HepG2 (cell line): Measurements from ENCODE around the gene EXOC7. TPM values are rescaled to one million over a fixed set of nuclear protein-coding genes. Genes with fewer than 3 reads are reported as not detected.

Experiments used
- AHR ChIP-seq: IDR thresholded peaks from 2 replicates; pipeline ENCODE4 v1.6.1; 2018; ENCODE audit warnings: missing genetic modification reagents, missing compliant biosample characterization
- CREB1 ChIP-seq, 2 experiments: fragments of 450-650 bp in 1 of 2; IDR thresholded peaks; 2 replicates each; pipeline ENCODE4 v1.6.1; 2016 to 2017; ENCODE audit warnings: control low read depth in 1 of 2, mild to moderate bottlenecking in 1 of 2, missing compliant biosample characterization in 1 of 2, missing genetic modification characterization in 1 of 2
- DDIT3 ChIP-seq: sonication (generic); formaldehyde crosslinking; IDR thresholded peaks from 2 replicates; pipeline ENCODE4 v1.4.0; 2020; ENCODE audit warnings: mild to moderate bottlenecking, missing genetic modification reagents
- DRAP1 ChIP-seq: IDR thresholded peaks from 2 replicates; pipeline ENCODE4 v1.6.1; 2016; ENCODE audit warnings: missing genetic modification reagents, missing compliant biosample characterization
- FOXK2 ChIP-seq: fragments of 450-650 bp; IDR thresholded peaks from 2 replicates; pipeline ENCODE4 v1.6.1; 2016
- KLF12 ChIP-seq: sonication (generic); formaldehyde crosslinking; IDR thresholded peaks from 2 replicates; pipeline ENCODE4 v1.4.0; 2020; ENCODE audit warnings: missing genetic modification reagents, borderline replicate concordance
- MIER2 ChIP-seq: IDR thresholded peaks from 2 replicates; pipeline ENCODE4 v1.6.1; 2016; ENCODE audit warnings: missing biosample characterization, missing genetic modification reagents
- POLR2AphosphoS2 ChIP-seq: IDR thresholded peaks from 2 replicates; pipeline ENCODE4 v1.6.1; 2011; ENCODE audit warnings: low read depth, low read length, improper control_type of control experiment
- REL ChIP-seq: sonication (generic); formaldehyde crosslinking; conservative IDR thresholded peaks from 2 replicates; pipeline ENCODE4 v1.8.0; 2022; ENCODE audit warnings: mild to moderate bottlenecking, missing genetic modification reagents, moderate library complexity
- SYNCRIP ChIP-seq: fragments of 200-400 bp; formaldehyde crosslinking; IDR thresholded peaks from 2 replicates; pipeline ENCODE4 v1.6.1; 2018; ENCODE audit warnings: mild to moderate bottlenecking, low read depth, low read length; ENCODE audit not compliant: insufficient read depth
- TARDBP ChIP-seq: sonication (generic); formaldehyde crosslinking; IDR thresholded peaks from 2 replicates; pipeline ENCODE4 v1.8.0; 2022; ENCODE audit warnings: mild to moderate bottlenecking, missing genetic modification reagents
- YEATS2 ChIP-seq: sonication (generic); formaldehyde crosslinking; IDR thresholded peaks from 2 replicates; pipeline ENCODE4 v1.4.0; 2020; ENCODE audit warnings: missing genetic modification reagents, borderline replicate concordance
- ZBTB7A ChIP-seq: sonication (generic); formaldehyde crosslinking; IDR thresholded peaks from 2 replicates; pipeline ENCODE4 v1.8.0; 2022; ENCODE audit warnings: mild to moderate bottlenecking, missing genetic modification reagents
- ZBTB7B ChIP-seq: sonication (generic); formaldehyde crosslinking; IDR thresholded peaks from 2 replicates; pipeline ENCODE4 v1.4.0; 2020; ENCODE audit warnings: missing genetic modification reagents
- ZNF20 ChIP-seq: sonication (generic); formaldehyde crosslinking; IDR thresholded peaks from 2 replicates; pipeline ENCODE4 v1.4.0; 2020; ENCODE audit warnings: mild to moderate bottlenecking, moderate library complexity, missing genetic modification reagents
- ZNF484 ChIP-seq: sonication (generic); formaldehyde crosslinking; IDR thresholded peaks from 2 replicates; pipeline ENCODE4 v1.5.1; 2020; ENCODE audit warnings: mild to moderate bottlenecking, low read depth, missing genetic modification reagents, borderline replicate concordance
- ZNF556 ChIP-seq: sonication (generic); formaldehyde crosslinking; IDR thresholded peaks from 2 replicates; pipeline ENCODE4 v1.4.0; 2020; ENCODE audit warnings: mild to moderate bottlenecking, missing genetic modification reagents, borderline replicate concordance
- ZNF605 ChIP-seq: sonication (generic); formaldehyde crosslinking; IDR thresholded peaks from 2 replicates; pipeline ENCODE4 v1.8.0; 2022; ENCODE audit warnings: mild to moderate bottlenecking, missing genetic modification reagents
- ZNF672 ChIP-seq: sonication (generic); formaldehyde crosslinking; IDR thresholded peaks from 2 replicates; pipeline ENCODE4 v1.8.1; 2022; ENCODE audit warnings: missing genetic modification reagents
- ZNF770 ChIP-seq: sonication (generic); formaldehyde crosslinking; IDR thresholded peaks from 2 replicates; pipeline ENCODE4 v1.5.0; 2020; ENCODE audit warnings: mild to moderate bottlenecking, missing genetic modification reagents
- polyA plus RNA-seq, 8 experiments: library from polyadenylated mRNA; depleted of rRNA in 3 of 8; stranded (reverse) in 7 of 8; unstranded in 1 of 8; fragments of >200 nt; fragmentation: Illumina TruSeq in 4 of 8; extraction: Trizol in 4 of 8; gene quantifications; 2 replicates each; pipeline versions ENCODE4 v1.2.1 to v1.2.3, GENCODE V29; 2011 to 2016; ENCODE audit warnings: low read depth in 4 of 8, missing spikeins in 1 of 8, mixed read lengths in 1 of 8; ENCODE audit not compliant: insufficient read depth in 1 of 8
- total RNA-seq, 5 experiments: library from RNA; depleted of rRNA; stranded (reverse); fragments of >200 nt; fragmentation: Illumina TruSeq; extraction: Trizol; gene quantifications; 2 replicates each; pipeline ENCODE4 v1.2.3, GENCODE V29; 2016; ENCODE audit warnings: low read depth in 1 of 5
- TF ChIP-seq, protein P1 (sequence below): sonication (generic); formaldehyde crosslinking; IDR thresholded peaks from 2 replicates; pipeline ENCODE4 v1.4.0; 2020; ENCODE audit warnings: missing genetic modification reagents, mild to moderate bottlenecking, borderline replicate concordance

EXOC7 gene
- total and polyA plus RNA-seq, 2 of the 13 experiments (the other 11 are each of a cell fraction or from before 2014, with no cell fraction given), result 86.9 to 116 TPM

GRCh38 chr17:76072148-76072858, 31.3 kb downstream of the EXOC7 start, which contains the start of gene SRP68 (continued):
- 0 out of 2 replicates have a peak, but pooled peaks have one; percentile 68 for TF ChIP-seq ZNF672 (CRISPR knock-in tag)
- TF ChIP-seq YEATS2 (CRISPR knock-in tag), result peak; percentile 96
- TF ChIP-seq ZBTB7B, result no peak
- TF ChIP-seq ZNF605, result peak; percentile 93
- TF ChIP-seq MIER2 (CRISPR knock-in tag), result no peak
- no peak for TF ChIP-seq DDIT3 (CRISPR knock-in tag)
- 0 out of 2 replicates have a peak, but pooled peaks have one; percentile 81 for TF ChIP-seq KLF12 (CRISPR knock-in tag)
- TF ChIP-seq DRAP1 (CRISPR knock-in tag), result peak; percentile 93
- TF ChIP-seq FOXK2, result no peak
- TF ChIP-seq REL (CRISPR knock-in tag), result peak; percentile 91
- no peak; the same call in 1 of the 2 replicates for TF ChIP-seq ZNF484 (CRISPR knock-in tag)
- peak; percentile 55; the same call in 1 of the 2 replicates for TF ChIP-seq ZNF770 (CRISPR knock-in tag)
- TF ChIP-seq POLR2AphosphoS2, result no peak
- TF ChIP-seq, protein P1, sequence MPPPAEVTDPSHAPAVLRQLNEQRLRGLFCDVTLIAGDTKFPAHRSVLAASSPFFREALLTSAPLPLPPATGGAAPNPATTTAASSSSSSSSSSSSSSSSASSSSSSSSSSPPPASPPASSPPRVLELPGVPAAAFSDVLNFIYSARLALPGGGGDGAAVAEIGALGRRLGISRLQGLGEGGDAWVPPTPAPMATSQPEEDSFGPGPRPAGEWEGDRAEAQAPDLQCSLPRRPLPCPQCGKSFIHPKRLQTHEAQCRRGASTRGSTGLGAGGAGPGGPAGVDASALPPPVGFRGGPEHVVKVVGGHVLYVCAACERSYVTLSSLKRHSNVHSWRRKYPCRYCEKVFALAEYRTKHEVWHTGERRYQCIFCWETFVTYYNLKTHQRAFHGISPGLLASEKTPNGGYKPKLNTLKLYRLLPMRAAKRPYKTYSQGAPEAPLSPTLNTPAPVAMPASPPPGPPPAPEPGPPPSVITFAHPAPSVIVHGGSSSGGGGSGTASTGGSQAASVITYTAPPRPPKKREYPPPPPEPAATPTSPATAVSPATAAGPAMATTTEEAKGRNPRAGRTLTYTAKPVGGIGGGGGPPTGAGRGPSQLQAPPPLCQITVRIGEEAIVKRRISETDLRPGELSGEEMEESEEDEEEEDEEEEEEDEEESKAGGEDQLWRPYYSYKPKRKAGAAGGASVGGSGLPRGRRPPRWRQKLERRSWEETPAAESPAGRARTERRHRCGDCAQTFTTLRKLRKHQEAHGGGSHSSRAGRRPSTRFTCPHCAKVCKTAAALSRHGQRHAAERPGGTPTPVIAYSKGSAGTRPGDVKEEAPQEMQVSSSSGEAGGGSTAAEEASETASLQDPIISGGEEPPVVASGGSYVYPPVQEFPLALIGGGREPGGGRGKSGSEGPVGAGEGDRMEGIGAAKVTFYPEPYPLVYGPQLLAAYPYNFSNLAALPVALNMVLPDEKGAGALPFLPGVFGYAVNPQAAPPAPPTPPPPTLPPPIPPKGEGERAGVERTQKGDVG (CRISPR knock-in tag), result no peak; the same call in 1 of the 2 replicates
- 0 out of 2 replicates have a peak, but pooled peaks have one; percentile 72 for TF ChIP-seq AHR (CRISPR knock-in tag)
- no peak; the same call in 1 of the 2 replicates for TF ChIP-seq CREB1 (IDR thresholded peaks at IDR 0.05)
- TF ChIP-seq CREB1 (CRISPR knock-in tag; IDR thresholded peaks at IDR 0.05), result no peak
- peak; percentile 76; the same call in 1 of the 2 replicates for TF ChIP-seq ZBTB7A (CRISPR knock-in tag)
- TF ChIP-seq ZNF20, result no peak
- peak; percentile 99 for TF ChIP-seq ZNF556
- TF ChIP-seq TARDBP (CRISPR knock-in tag), result peak; percentile 96
- TF ChIP-seq SYNCRIP, result no peak
